ENCODE data around the gene ZNF391. TPM values are rescaled to one million over a fixed set of nuclear protein-coding genes. Genes with fewer than 3 reads are reported as not detected.

ZNF391 gene
- total RNA-seq, 1 experiment from 2014 or later, result 1.1 TPM

DNA sequence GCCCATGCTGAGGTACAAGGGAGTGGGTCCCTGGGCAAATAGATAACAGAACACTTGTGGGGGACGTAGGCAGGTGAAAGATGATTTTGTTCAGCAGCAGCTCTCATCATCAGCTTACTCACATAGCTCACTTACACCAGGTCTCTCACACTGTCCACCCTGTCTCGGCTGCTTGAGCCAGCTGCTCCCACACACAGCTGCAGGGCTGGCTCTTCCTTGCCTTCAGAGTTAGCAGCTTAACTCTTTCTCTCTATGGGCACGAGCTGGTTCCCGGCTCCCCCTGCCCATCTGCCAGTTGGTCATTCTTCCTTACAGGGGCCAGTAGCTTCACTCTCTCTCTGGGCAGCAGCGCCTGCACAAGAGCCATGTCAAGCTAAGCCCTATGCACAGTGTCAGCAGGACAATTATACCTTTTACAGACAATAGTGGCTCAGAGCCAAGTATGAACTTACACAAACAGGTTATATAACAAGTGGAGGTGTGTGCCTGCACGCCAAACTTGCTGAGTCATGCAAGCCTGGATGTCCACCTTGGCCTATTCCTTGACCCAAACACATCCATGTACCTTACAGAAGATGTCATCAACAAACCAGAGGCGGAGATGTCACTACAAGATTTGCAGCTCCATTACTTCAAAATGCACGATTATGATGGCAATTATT lies 18.7 kb downstream of the ZNF391 start (continued):
- no peak for TF ChIP-seq CTCF (IDR thresholded peaks at IDR 0.05 in 2 of 3, conservative IDR thresholded peaks at IDR 0.05 in 1 of 3; ENCODE audit: borderline replicate concordance in 1 of 3, insufficient read depth in 1 of 3, low read depth in 2 of 3, low read length in 2 of 3)
- TF ChIP-seq EZH2 (IDR thresholded peaks at IDR 0.05), result no peak

DNA sequence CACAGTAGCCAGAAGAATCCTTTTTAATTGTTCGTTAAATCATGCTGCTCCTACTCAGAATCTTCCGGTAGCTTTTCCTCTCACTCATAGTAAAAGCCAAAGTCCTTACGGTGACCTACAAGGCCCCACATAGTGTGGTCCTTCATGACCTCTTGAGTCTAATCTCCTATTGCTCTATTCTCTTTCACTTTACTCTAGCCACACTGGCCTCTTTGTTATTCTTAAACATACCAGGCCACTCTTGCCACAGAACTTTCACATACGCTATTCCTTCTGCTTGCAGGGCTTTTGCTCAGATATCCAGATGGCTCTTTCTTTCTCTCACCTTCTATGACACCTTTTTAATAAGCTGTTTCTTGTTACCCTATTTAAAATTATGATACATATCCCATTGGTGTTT lies 25.7 kb downstream of the ZNF391 start:
- no peaks in the 10 kb centered on the region for H3K27me3 ChIP-seq (ENCODE audit: insufficient read depth, low read length)
- BruUV-seq (replicated peaks), result no TSS peak
- H3K27ac ChIP-seq (ENCODE audit: low read depth, low read length), result no peak overlapping the region
- POLR2A ChIA-PET, result no interaction called here
- no peaks in the 10 kb centered on the region for H3K9me2 ChIP-seq (ENCODE audit: insufficient read depth)
- no peak overlapping the region for H3K4me3 ChIP-seq (replicated peaks in 1 of 2; ENCODE audit: low read depth in 1 of 2, low read length in 2 of 2)
- RAD21 ChIA-PET (ENCODE audit: low non-redundant PET in 1 of 2, low total read pairs in 2 of 2, uncharacterized antibody in 2 of 2, unreplicated experiment in 2 of 2), result interaction anchor here in 1 of 2 experiments (0.6 kb wide), 1 partner anchor 42 kb away, joined by 3 read pairs; no protein-coding TSS in a partner anchor
- intact Hi-C loops (cut with micrococcal nuclease), result no loop called here
- ATAC-seq, result no peak
- no peaks in the 10 kb centered on the region for H4K20me1 ChIP-seq (ENCODE audit: insufficient read depth)
- H2AFZ ChIP-seq (ENCODE audit: low read depth, low read length, poor library complexity, severe bottlenecking), result no peak overlapping the region
- no peak overlapping the region for H3K4me2 ChIP-seq (ENCODE audit: low read length)
- no peaks in the 10 kb centered on the region for H3K79me2 ChIP-seq (ENCODE audit: insufficient read depth, low read length)
- CTCF ChIA-PET, result no interaction called here
- DNase-seq (ENCODE audit: low read depth, low spot score), result no peak
- H3K4me1 ChIP-seq (ENCODE audit: control insufficient read depth in 1 of 2, insufficient read depth in 2 of 2, low read length in 2 of 2), result no peaks in the 10 kb centered on the region
- no peak overlapping the region for H3K9ac ChIP-seq (ENCODE audit: low read length)
- H3K9me3 ChIP-seq (ENCODE audit: control insufficient read depth in 1 of 2, insufficient read depth in 1 of 2, low read depth in 1 of 2, low read length in 2 of 2), result 0 out of 4 replicates have a peak, but pooled peaks cover 0 to 6% of the 10 kb centered on the region in 2 experiments
- no peaks in the 10 kb centered on the region for H3K36me3 ChIP-seq (ENCODE audit: control insufficient read depth in 1 of 2, insufficient read depth in 2 of 2, low read length in 2 of 2)
- TF ChIP-seq TCF7L2 (IDR thresholded peaks at IDR 0.05; ENCODE audit: borderline replicate concordance, extremely low read depth, insufficient read depth, insufficient read length), result no peak
- TF ChIP-seq JUND (IDR thresholded peaks at IDR 0.05), result no peak
- no peak for TF ChIP-seq SIN3A (IDR thresholded peaks at IDR 0.05; ENCODE audit: low read depth)
- no peak for TF ChIP-seq SP1 (IDR thresholded peaks at IDR 0.05; ENCODE audit: low read depth)
- TF ChIP-seq POLR2A (IDR thresholded peaks at IDR 0.05; ENCODE audit: borderline replicate concordance, extremely low read depth, insufficient read depth, insufficient read length), result no peak
- TF ChIP-seq ZNF274 (IDR thresholded peaks at IDR 0.05; ENCODE audit: low read depth, low read length), result no peak
- TF ChIP-seq ELF1 (IDR thresholded peaks at IDR 0.05; ENCODE audit: borderline replicate concordance, low read depth), result no peak
- TF ChIP-seq, protein P1, sequence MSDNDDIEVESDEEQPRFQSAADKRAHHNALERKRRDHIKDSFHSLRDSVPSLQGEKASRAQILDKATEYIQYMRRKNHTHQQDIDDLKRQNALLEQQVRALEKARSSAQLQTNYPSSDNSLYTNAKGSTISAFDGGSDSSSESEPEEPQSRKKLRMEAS (IDR thresholded peaks at IDR 0.05), result no peak
- TF ChIP-seq EZH2phosphoT487 (IDR thresholded peaks at IDR 0.05; ENCODE audit: borderline replicate concordance), result no peak
- TF ChIP-seq EZH2 (IDR thresholded peaks at IDR 0.05), result no peak
- no peak for TF ChIP-seq SRF (IDR thresholded peaks at IDR 0.05; ENCODE audit: low read depth)
- no peak for TF ChIP-seq CTCF (IDR thresholded peaks at IDR 0.05 in 2 of 3, conservative IDR thresholded peaks at IDR 0.05 in 1 of 3; ENCODE audit: borderline replicate concordance in 1 of 3, insufficient read depth in 1 of 3, low read depth in 2 of 3, low read length in 2 of 3)
- TF ChIP-seq, protein P2, sequence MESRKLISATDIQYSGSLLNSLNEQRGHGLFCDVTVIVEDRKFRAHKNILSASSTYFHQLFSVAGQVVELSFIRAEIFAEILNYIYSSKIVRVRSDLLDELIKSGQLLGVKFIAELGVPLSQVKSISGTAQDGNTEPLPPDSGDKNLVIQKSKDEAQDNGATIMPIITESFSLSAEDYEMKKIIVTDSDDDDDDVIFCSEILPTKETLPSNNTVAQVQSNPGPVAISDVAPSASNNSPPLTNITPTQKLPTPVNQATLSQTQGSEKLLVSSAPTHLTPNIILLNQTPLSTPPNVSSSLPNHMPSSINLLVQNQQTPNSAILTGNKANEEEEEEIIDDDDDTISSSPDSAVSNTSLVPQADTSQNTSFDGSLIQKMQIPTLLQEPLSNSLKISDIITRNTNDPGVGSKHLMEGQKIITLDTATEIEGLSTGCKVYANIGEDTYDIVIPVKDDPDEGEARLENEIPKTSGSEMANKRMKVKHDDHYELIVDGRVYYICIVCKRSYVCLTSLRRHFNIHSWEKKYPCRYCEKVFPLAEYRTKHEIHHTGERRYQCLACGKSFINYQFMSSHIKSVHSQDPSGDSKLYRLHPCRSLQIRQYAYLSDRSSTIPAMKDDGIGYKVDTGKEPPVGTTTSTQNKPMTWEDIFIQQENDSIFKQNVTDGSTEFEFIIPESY (IDR thresholded peaks at IDR 0.05; ENCODE audit: extremely low read depth, insufficient replicate concordance, low read length), result no peak
- TF ChIP-seq CEBPB (IDR thresholded peaks at IDR 0.05; ENCODE audit: low read depth), result no peak
- TF ChIP-seq YY1 (IDR thresholded peaks at IDR 0.05; ENCODE audit: extremely low read depth, insufficient replicate concordance, low read depth, low read length), result no peak
- TF ChIP-seq CBX3 (IDR thresholded peaks at IDR 0.05; ENCODE audit: low read depth), result no peak
- TF ChIP-seq ZFX (IDR thresholded peaks at IDR 0.05), result no peak
- TF ChIP-seq EGR1 (IDR thresholded peaks at IDR 0.05; ENCODE audit: low read depth), result no peak
